GM18526 (cell line): ENCODE data around the gene OSBPL2.

ENCODE experiments used
- POLR2A ChIP-seq: IDR thresholded peaks from 3 replicates; pipeline ENCODE4 v1.6.1; 2011; ENCODE audit not compliant: insufficient read length; ENCODE audit errors: extremely low read depth

OSBPL2 gene

DNA sequence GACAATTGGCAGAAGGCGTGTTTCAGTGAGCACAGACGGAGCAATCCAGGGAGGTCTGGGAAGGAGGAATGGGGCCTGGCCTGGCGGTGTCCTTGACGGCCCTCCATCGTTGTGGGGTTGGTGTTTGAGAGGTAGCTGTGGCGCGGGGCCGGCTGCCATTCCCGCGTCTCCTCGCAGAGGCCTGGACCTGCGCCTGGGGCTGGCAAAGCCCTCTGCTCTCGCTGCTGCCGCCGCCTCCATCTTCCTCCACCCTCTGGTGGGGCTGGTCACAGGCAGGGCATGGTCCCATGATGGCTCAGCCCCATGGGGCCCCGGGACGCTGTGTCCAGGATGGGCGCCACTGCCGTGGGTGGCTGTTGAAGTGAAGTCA is 7.6 kb downstream of the OSBPL2 start:
- TF ChIP-seq POLR2A, result no peak

- TF ChIP-seq POLR2A, result no peak
Measured at GRCh38 chr20:62246431-62246830, 8.1 kb downstream of the OSBPL2 start.

- no peak for TF ChIP-seq POLR2A
Measured at GRCh38 chr20:62246872-62247652, 8.7 kb downstream of the OSBPL2 start.

DNA sequence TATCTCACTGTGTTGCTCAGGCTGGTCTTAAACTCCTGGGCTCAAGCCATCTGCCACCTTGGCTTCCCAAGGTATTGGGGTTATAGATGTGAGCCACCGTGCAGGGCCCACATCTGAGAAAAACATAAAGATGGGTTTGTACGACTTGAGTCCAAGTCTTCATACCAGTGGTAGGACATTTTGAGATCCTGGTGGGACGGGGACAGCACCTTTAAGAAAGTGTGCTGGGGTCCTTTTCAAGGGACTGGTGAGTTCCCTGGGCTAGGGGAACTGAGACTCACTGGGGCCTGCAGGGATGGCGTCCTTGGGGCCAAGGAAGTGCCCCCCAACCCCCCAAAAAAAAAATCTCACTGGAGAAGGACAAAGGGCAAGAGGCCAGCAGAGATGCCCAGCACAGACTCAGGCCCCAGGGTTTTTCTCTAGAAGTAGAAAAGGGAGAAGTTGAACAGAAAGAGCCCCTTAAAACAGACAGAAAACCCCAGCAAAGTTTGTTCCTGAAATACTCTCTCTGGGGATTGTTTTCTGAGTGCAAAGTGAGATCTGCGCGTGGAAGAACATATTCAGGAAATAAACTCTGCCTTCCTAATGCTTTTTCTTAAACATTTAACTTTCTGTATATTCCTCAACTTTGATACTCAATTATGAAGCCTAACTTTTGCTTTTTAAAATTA is 10.7 kb downstream of the OSBPL2 start:
- no peak for TF ChIP-seq POLR2A

DNA sequence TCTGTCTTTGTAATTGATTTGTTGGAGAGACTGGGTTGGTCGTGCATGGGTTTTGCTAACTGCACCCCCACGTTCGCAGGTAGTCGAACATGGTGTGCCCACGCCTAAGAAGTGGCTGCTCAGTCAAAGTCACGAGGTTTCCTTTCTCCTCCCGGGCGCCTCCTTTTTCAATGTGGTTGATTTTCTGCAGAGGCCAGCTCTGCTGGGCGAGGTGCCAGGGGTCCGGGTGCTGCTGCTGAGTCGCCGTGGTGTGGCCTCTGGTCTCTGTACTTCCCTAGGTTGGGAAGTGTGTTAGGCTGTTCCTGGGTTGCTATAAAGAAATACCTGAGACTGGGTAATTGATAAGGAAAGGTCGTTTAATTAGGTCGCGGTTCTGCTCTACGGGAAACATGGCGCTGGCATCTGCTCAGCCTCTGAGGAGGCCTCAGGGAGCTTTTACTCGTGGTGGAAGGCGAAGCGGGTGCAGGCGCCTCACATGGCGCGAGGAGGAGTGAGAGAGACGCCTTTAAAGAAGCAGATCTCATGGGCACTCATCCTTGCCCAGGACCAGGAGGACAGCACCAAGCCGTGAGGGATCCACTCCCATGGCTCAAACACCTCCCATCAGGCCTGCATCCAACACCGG is 14.1 kb downstream of the OSBPL2 start:
- TF ChIP-seq POLR2A, result no peak

- TF ChIP-seq POLR2A, result no peak
Measured at GRCh38 chr20:62253398-62253797, 15.1 kb downstream of the OSBPL2 start.

GRCh38 chr20:62254021-62254724 is 15.9 kb downstream of the OSBPL2 start:
- TF ChIP-seq POLR2A, result no peak

DNA sequence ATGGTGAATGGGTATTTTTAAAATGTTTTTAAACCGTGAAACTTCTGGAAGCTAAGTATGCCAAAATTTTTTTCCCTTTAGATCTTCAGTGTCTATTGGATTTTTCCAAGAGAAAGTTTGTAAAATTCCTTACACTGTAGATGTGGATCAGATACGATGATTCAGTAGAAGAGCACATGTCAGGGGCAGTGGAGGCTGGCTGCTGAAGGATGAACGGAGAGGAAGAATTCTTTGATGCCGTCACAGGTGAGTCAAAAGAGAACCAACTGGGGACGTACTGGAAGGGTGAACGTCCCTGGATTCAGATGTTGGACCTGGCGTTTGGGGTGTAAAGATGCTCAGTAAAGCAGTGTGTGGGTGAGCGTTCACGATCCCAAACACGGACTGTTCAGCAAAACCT is 17.7 kb downstream of the OSBPL2 start:
- no peak for TF ChIP-seq POLR2A

GRCh38 chr20:62258499-62259293 is 20.4 kb downstream of the OSBPL2 start:
- TF ChIP-seq POLR2A, result no peak

DNA sequence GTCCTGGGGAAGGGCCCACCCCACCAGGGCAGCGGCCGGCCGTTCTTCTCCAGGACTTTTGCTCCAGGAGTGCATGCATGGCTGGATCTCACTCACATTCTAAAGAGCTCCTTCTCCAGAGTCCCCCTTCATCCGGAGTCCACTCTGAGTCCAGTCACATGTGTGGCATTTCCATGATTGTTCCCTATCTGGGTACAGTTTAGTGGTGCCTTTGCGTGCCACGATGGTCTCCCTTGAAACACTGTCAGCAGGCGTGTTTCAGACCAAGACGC is 20.9 kb downstream of the OSBPL2 start:
- no peak for TF ChIP-seq POLR2A

DNA sequence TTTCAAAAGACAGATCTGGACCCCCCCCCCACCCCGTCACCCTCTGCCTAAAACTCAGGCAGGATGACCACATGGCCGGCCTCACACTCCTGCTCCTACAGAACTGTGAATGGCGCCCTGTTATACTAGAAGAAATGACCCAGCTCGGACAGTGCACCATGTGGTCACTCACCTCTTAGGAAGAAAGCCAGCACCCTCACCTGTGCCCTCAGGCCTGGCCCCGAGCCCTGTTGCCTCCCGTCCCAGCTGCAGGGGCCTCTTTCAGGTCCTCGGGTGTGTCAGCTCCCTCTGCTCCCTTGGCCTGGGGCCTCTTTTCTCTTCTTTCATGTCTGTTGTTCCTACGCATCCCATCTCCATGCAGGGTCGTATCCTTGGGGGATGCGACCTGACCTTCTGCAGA is 23.7 kb downstream of the OSBPL2 start:
- no peak for TF ChIP-seq POLR2A

DNA sequence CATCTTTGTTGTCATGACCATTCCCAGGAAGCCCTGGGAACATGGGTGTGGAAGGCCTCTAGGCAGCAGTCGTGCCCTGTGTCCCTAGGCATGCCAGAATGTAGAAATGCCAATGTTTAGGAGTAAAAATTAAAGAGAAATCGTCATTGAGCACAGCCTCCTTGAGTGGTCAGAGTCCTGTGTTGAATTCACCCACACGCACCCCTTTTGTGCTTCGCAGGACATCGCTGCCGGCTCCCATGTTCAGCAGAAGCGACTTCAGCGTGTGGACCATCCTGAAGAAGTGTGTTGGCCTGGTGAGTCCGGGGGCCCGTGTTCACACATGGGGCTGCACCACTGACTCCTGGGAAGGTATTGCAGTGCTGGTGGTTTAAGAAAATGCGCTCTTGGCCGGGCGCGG is 25.1 kb downstream of the OSBPL2 start:
- TF ChIP-seq POLR2A, result no peak

DNA sequence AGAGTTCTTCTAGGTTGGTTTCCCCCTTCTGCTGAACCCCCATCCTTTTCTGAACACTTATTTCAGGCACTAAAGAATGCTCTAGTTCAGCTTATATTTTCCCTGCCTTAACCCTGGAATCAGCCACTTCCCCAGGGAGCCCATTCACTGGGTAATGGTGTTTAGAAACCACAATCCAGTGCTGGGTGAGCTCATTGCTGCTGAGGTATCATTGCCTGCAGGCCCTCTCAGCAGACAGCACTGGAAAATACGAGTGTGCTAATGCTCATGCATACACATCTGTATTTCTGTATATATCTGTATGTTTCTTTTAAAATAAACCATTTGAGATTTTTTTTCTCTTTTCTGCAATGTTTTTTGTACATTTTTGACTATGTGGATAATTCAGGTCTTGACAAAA is 27.0 kb downstream of the OSBPL2 start:
- no peak for TF ChIP-seq POLR2A

- no peak for TF ChIP-seq POLR2A
Measured at GRCh38 chr20:62266340-62266739, 28.0 kb downstream of the OSBPL2 start.

- TF ChIP-seq POLR2A, result no peak
Measured at GRCh38 chr20:62266851-62267250, 28.5 kb downstream of the OSBPL2 start.
